ENCODE results near the gene CARMIL1.

CARMIL1 gene

DNA sequence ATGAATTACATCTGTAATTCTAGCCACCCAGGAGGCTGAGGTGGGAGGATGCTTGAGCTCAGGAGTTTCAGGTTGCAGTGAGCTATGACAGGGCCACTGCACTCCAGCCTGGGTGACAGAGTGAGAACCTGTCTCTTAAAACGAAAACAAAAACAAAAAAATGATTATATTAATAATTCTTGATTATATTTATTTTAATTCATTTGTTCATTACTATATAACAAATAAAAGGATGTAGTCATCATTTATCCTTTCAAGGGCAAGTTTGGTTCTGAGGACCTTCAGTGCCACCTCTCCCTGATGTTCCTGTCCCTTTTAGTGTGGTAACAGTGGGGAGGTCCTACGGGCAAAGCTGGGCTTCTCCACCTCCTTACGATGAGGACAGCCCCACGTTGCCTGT lies 205.7 kb downstream of the CARMIL1 start:
- DNase-seq = no peak

DNA sequence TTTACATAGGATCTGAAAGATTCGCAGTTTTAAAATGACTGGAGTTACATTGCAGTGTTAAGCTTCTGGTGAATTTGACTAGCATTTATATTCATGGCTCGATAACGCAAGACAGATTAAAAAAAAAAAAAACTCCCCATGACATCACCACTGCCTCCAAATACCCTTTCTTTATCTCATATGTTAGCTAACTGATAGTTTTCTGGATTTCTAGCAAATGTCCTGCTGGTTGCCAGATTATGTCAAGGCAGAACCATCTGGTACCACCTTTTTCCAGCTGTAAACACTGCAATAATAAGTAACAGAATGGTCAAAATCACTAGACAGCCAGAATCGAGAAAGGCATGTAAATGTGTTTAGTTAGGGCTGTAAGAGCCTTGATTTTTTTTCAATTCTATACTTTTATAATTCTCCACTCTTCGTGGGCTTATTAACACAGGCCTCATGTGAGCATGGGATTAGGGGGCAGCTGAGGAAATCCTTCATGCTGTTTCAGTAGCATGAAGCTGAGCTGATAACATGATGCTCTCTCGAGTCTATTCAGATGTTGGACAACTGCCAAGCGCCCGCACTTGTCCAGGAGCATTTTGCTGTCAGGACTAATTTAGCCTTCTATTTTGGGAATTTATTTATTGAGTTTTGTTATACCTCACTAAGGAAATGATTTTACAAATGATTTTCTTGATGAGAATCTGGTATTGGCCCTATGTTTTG lies 206.8 kb downstream of the CARMIL1 start:
- DNase-seq = peak; percentile 91 to 94

DNA sequence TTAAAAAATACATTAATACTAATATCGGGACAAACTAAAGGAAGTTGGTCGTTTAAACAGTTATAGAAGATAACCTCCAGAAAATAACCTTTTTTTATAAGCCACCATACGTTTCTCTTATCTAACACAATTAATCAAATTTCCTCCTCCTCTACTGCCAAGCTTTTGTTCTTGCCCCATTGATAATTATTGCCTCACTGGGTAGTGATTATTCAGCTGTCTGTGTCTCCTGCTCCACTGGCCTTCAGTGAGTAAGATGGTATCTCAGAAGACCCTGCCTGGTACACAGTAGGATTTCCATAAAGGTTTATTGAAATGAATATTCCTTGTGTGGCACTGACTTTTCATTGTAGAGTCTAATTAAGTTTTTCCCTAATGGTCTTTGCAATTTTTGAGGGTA lies 207.4 kb downstream of the CARMIL1 start:
- no peak for DNase-seq

DNA sequence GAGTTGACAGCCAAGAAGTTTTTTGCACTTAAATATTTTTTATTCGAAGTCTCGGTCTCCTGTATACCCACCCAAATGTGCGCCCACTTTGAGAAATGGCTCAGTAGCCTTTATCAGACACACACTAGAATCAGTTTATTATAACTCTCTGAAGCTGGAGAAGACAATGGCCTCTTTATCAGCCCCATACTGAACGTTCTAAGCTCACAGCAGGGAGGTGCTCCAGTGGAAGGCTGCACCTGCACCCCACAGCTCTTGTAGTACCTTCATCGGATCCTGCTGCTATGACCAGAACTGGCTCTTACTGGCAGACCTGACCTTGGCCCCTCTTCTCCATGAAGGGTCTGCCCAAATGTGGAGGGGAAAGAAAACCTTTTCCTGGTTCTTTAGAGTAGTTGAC lies 207.8 kb downstream of the CARMIL1 start:
- no peak for DNase-seq

DNA sequence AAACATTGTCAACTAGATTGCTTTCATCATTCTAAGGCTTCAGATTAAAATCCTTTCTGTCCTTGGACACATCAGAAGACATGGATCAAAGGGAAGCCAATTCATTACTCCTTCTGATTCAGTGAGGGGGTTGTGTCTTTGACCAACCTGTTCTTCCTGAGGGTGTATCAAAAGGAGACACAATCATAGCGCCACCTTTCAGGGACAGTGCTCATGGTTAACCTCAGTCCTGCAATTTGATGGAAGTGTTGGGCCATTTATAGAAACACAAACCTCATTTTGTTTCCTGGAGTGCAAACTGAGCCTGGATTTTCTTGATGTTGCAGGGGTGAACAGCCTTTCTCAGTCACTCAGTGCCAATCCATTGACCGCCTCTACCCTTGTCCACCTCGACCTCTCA lies 209.0 kb downstream of the CARMIL1 start:
- peak in 1 of 2 experiments; percentile 1 for DNase-seq

DNA sequence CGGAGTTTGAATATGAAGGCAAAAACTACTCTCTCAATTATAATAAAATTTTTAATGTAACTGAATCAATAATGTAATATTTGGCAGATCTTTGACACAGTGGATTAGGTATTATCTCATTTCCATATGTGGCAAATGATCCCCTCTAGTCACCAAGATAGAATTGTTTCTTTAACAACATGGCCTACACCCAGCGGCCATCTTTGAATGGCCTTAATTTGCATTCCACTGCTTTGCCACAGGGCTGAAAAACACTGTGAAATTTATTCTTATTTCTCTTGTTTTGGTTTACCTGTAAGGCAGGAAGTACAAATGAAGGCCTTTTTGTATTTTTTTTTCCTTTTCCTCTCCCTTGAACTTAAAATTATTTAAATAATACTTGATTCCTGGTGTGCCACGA lies 210.2 kb downstream of the CARMIL1 start:
- DNase-seq = no peak

DNA sequence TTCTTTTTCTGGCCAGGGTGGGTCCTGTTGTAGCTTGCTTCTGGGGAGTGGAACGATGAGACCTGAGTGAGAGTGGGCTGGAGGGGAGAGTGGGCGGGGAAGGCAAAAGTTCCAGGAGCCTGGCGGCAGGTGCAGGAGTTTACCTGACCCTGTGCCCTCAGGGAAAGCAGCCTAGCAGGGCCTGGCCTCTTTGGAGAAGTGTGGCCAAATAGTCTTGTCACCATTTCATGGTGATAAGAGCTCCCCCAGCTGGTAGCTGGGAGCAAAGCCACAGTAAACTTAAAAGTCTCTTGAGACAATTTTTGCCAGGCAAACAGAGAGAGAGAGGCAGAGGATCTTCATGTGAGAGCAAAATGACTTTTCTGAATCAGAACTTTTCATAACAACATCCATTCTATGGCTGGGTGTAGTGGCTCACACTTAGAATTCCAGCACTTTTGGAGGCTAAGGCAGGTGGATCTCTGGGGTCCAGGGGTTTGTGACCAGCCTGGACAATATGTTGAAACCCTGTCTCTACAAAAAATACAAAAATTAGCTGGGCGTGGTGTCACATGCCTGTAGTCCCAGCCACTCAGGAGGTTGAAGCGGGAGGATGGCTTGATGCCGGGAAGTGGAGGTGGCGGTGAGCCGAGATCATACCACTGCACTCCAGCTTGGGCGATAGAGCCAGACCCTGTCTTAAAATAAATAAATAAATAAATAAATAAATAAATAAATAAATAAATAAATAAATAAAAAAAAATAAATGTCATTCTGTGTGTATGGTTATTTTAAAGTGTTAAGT lies 211.0 kb downstream of the CARMIL1 start:
- DNase-seq = peak; percentile 39 to 85

DNA sequence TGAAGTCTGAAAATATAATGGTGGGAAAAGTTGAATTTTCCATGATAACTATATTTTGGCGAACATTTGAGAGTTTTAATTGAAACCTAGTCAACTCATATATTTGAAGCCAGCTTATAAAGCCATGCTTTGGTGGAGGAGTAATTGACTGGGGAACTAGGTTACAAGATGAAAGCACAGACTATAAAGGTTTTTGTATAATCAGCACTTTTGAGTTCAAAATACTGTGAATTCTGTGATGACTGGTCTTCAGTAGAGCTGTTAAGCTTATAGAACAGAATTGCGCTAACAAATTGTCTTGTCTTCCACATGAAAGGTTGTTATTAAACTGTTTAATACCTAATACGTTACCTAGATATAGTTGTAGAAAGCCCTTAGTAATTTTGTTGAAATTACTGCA lies 213.8 kb downstream of the CARMIL1 start:
- DNase-seq = no peak

DNA sequence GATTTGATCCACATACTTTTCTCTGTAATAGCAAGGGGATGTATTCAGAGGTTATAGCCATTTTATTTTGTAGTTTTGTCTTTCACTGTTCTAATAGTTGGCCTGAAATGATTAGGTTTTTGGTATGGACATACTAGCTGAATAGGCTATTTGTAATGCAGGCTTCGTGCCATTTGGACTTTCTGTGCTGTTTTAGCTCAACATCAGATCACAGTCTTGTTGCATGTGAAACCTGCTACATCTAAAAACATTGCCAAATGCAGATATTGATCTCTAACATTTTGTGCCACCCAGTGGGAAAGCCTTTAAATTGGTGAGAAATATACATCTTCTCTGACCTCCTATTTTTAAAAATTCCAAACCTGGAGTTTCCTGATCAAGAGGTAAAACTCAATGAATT lies 215.3 kb downstream of the CARMIL1 start:
- no peak for DNase-seq

DNA sequence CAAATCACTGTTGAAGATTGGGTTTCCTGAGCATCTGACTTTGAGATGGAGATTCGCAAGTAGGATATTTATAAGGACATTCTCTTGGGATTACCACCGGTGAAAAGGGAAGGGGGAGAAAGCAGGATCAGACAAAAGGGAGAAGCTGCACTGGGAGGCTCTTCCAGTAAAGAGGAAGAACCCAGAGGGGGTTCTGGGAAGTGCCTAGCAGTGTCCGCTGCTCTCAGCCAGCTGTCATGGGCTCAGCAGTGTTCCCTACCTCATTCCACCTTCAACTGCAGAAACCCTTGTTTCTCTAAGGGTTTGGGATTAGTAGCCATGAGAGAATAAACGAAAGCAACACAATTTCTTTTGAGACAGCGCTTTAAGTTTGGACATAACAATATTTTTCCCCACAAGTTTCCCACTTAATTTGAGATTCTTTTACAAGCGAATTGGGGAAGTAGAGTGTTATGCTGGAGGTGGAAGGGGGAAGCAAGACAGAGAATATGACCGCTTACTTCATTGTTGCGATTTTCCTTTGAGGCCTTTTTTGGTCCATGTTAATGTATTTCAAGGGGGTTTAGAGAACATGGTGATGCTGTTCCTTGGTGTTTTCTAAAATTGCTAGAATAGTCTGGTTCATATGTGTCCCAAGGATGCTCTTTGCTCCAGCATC lies 218.3 kb downstream of the CARMIL1 start:
- no peak for DNase-seq

DNA sequence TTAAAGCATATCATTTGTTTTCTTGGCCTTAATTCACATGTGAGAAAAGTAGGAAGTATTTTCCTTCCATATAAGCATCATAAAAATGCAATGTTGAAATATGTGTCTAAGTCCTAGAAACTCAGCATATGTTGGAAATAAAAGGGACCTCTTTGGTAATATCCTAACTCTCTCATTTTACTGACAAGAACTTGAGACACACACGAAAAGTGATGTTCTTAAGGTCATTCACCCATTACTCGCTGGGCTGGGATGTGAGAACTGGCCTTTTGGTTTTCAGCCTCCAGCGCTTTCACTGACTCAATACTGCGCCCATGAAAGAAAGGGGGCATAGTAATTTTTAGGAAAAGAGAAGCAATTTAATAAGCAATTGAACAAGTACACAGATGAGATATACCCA lies 219.3 kb downstream of the CARMIL1 start:
- no peak for DNase-seq

DNA sequence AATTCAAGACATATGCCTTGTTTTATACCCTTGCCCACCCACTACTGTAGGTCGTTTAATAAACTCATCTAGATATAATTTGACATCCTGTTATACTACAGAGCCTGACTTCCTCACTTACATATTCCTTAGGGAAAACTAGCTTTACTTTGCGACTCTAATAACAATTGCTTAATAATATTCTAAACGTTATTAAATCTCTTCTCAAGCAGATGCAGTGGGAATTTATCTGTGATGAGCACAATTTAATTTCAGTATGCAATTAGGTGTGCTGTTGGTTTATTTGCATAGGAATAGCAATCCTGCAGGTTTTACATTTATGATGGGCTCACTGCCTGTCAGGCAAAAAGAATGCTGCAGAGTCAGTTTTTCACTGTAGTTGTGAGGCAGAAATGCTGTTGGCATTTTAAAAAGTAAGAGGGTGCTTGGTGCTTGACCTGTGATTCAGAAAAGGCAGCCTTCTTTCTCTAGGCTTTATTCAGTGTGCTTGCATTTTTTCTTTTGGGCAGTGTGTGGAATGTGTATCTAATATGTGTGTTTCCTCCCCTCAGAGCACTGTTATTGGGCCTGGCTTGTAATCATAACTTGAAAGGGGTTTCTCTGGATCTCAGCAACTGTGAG lies 220.6 kb downstream of the CARMIL1 start:
- no peak for DNase-seq

DNA sequence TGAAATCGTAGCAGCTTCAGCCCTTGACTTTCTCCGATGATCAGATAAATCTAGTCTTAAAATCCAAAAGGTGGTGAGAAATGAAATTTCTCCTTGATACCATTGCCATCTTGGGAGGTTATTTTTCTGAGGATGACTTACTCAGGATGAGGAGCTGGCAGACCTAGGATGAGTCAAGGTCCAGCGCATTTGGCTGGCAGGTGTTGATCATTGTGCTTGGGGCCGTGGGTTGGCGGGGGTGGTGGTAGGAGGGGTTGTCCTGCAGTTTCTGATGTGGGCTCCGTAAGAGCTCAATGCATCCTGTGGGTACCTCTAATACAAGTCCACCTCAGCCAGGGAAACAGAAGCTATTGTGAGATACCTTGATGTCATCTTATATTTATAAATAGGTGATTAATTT lies 224.5 kb downstream of the CARMIL1 start:
- DNase-seq = no peak

DNA sequence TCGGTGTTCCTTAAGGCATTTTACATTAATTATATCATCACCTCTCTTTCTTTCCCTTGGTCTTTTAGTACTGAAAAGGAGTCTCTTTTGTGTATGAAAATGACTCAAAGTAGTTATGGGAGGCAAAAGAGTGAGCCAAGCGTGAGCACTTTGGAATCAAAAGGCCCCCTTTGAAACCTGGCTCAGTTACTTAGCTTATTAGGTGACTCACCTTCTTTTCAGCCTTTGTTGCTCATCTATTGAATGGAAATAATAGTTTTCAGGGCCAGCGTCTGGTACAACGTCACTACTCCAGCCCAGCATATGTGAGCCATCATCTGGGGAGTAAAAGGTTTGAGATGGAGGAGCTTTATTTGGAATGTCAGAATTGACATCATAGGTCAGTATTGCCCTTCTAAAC lies 225.5 kb downstream of the CARMIL1 start:
- DNase-seq = no peak

DNA sequence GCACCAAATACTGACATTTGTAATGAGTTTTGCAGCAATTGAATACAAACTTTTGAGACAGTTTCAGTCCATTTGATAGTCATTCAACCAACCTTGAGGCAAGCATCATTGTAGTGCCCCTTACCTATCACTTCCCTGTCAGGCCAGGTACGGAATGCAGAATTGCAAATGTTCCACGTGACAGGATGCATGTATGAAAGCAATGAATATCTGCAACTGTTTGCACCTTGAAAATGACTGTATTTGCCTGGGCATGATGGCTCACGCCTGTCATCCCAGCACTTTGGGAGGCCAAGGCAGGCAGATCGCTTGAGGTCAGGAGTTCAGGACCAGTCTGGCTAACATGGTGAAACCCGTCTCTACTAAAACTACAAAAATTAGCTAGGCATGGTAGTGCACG lies 226.8 kb downstream of the CARMIL1 start:
- no peak for DNase-seq

DNA sequence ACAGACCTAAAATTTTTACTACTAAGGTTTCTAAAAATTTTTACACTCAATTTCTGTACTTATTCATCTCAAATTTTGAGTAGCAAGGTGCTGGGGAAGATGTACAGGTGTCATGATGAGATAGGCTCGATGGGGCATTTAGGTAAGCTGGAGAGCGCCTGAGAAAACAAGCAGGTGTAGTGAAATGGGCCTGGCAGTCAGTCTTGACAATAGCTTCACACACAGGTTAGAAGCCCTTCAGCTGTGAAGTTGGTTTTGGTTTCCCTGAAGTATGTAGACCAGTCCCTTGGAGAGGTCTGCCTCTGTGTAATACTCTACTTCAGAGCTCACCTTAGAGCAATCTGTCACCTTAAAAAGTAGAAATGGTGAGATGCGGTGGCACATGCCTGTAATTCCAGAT lies 228.9 kb downstream of the CARMIL1 start:
- no peak for DNase-seq

DNA sequence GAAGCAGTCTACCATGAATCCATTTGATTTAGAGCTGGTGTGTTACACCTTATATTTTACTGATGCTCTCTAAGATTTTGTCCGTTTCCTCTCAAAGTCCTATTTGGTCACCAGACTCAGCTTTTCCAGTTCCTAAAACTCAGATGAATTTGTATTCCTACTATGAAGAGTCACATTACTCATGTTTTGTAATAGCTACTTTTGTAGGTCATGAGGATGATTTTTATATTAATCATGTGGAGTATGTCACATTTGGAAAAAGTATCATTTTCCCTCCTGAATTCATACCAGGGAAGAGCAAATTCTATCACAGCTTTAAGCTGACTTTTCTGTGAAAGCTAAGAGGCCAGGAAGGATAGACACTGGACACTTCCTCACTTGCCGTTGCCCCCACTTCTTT lies 232.2 kb downstream of the CARMIL1 start:
- DNase-seq = no peak

DNA sequence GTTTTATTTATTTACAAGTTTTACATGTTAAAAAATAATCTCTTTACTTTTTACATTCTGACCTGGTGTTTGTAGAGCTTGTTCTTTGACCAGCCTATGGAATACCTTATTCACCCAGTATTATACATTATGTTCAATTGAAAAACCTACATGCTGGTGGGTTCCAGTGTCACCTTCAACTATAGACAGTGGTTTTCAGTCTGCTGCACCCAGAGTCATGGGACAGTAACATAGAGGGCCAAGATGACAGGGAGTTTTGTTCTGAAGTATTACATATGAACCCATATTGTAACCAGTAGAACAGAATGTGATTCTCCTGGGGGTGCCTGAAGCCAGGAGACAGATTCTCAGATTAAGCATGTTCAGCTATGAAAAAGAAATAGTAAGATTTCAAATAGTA lies 233.4 kb downstream of the CARMIL1 start:
- no peak for DNase-seq

DNA sequence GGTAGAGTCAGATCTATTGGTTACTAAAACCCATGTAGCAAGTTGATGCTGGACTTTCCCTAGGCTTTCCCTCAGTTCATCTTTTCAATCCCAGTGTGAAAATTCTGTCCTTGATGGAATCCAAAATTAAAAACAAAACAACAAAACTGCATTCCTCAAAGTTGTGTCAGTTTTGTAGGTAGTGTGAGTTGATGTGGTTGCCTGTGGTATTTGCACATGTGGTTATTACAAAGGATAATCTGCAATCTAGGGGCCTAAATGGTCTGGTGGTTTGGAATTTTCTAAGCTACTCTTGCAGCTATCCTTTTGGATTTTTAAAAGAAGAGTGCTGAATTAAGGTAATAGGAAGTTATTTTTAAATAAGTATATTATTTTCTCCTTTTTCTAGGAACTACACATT lies 240.7 kb downstream of the CARMIL1 start:
- DNase-seq = no peak

DNA sequence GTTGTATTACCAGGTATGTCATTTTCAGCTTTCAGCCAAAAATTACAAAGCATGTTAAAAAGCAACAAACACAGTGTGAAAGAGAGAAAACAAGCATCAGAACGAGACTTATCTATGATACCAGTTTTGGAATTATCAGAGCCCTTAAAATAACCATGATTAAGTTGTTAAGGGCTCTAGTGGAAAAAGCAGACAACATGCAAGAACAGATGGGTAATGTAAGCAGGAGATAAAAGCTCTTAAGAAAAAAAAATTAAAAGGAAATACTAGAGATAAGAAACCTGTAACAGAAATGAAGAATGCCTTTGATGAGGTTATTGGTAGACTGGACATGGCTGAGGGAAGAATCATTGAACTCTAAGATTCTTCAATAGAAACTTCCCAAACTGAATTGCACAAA lies 245.4 kb downstream of the CARMIL1 start:
- DNase-seq = no peak

DNA sequence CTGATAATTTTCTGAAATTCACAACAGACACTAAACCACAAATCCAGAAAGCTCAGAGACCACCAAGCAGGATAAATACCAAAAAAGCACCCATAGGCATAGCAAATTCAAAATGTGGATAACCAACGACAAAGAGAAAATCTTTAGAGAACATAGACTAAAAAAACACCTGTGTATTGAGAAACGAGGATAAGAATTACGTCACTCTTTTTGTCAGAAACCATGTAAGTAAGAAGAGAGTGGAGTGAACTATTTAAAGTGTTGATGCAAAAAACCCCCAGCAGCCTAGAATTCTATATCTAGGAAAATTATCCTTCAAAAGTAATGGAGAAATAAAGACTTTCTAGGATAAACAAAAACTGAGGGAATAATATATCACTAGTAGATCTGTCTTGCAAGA lies 245.9 kb downstream of the CARMIL1 start:
- no peak for DNase-seq

DNA sequence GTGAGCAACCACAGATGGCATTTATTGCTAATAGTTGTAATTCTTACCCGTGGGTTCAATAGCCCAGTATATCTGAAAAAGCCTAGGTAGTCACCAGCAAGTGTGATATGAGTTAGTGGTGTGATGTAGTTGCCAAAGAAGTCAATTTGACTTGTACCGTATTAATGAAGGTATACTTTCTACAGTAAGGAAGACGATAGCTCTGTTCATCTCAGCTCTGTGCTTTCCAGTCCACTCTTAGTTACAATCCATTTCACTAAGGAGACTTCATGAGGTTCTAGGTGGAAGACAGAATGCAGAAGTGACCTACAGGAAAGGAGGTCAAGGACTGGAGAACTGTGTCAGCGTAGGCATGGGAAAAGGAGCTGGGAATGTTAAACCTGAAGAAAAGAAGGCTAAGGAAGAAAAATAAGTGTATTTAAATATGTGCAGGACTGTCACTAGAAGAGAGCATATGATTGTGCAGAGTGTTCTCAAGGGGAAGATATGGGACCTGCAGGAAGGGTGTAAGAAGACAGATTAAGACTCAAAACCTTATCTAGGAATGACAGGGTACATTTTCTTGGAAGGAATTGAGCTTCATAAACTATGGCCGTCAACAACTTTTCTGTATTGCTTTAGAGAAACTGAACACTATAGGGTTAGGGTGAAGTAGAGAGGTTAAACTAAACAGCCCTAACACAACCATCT lies 255.9 kb downstream of the CARMIL1 start:
- DNase-seq = no peak

DNA sequence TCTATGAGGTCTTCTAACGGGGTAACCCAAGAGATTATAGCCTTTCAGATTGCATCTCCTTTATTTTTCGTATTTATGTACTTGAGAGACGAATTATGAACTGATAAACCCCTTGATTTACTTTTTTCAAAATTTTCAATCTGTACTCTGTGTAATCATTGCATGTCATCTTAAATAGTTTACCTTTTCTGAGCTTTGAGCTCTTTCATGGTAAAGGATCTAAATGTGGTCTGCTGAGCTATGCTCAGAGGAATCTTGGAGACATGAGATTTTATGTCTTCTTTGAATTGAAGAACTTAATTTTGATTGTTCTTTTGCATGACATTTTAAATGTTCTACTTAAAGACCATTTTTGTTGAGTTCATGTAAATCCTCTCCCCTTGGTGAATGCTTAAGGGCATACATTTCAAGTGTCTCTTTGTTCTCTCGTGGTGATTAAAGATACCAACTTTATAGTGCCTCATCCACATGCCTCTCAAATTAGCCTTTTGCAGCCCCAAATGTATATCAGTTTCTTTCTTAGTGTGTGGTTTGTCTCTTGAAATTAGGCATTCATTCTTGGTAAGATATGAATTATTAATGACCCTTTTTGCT lies 256.6 kb downstream of the CARMIL1 start:
- no peak for DNase-seq
